Naive thymus-derived CD4-positive, alpha-beta T cell (primary cell): Measurements from ENCODE around the gene DENND6B. TPM values are rescaled to one million over a fixed set of nuclear protein-coding genes. Genes with fewer than 3 reads are reported as not detected.

Experiments
- ATAC-seq: fragments of 150-1000 bp; cut with Tn5 transposase; 2 replicates; pipeline ENCODE4 v1.10.0; 2021; ENCODE audit warnings: mild to moderate bottlenecking, moderate library complexity
- CTCF ChIA-PET: fragments of 350-600 bp; sonication (Branson Sonifier 250); formaldehyde crosslinking; loops from one replicate; lab custom pipeline; 2021; ENCODE audit warnings: antibody characterized with exemption; lab: Charles Lee
- POLR2A ChIA-PET: fragments of 350-600 bp; sonication (Branson Sonifier 250); formaldehyde crosslinking; loops from one replicate; lab custom pipeline; 2021; ENCODE audit warnings: antibody characterized with exemption, inconsistent platforms; lab: Charles Lee
- DNase-seq, 9 donors: peaks; one replicate each; pipeline versions ENCODE4 v3.0.0 to v3.0.0-alpha.2; 2020 to 2022; ENCODE audit warnings: mixed read lengths in 1 of 9
- H3K27ac ChIP-seq: one replicate; pipeline ENCODE4 v1.7.0; 2013; ENCODE audit warnings: mild to moderate bottlenecking, low read depth, low read length, moderate library complexity
- H3K27me3 ChIP-seq, 2 donors: one replicate each; pipeline ENCODE4 v1.7.0; 2013; ENCODE audit warnings: low read length in 2 of 2, mild to moderate bottlenecking in 2 of 2, moderate library complexity in 2 of 2; ENCODE audit not compliant: control insufficient read depth in 2 of 2, insufficient read depth in 2 of 2
- H3K36me3 ChIP-seq, 3 experiments: 1 replicate in 2 of 3; 2 replicates in 1 of 3; pipeline ENCODE4 v1.7.0; 2013; ENCODE audit warnings: low read length in 3 of 3, mild to moderate bottlenecking in 3 of 3, moderate library complexity in 1 of 3; ENCODE audit not compliant: insufficient read depth in 3 of 3, control insufficient read depth in 2 of 3
- H3K4me1 ChIP-seq, 2 donors: one replicate each; pipeline ENCODE4 v1.7.0; 2013; ENCODE audit warnings: low read length in 2 of 2, mild to moderate bottlenecking in 2 of 2, moderate library complexity in 1 of 2; ENCODE audit not compliant: control insufficient read depth in 2 of 2, insufficient read depth in 2 of 2
- H3K4me3 ChIP-seq: 2 replicates; pipeline ENCODE4 v1.7.0; 2013; ENCODE audit warnings: mild to moderate bottlenecking, low read length
- H3K9me3 ChIP-seq, 3 experiments: 1 replicate in 2 of 3; 2 replicates in 1 of 3; pipeline ENCODE4 v1.7.0; 2013; ENCODE audit warnings: low read length in 3 of 3; ENCODE audit not compliant: control insufficient read depth in 2 of 3
- H3K27ac Mint-ChIP-seq, 9 donors: one replicate each; pipeline ENCODE4 v1.8.0; 2020 to 2022; ENCODE audit warnings: mixed read lengths in 9 of 9, mild to moderate bottlenecking in 8 of 9, moderate library complexity in 5 of 9, inconsistent platforms in 2 of 9
- H3K27me3 Mint-ChIP-seq, 5 donors: one replicate each; pipeline ENCODE4 v1.8.0; 2021 to 2022; ENCODE audit warnings: mixed read lengths in 5 of 5, mild to moderate bottlenecking in 1 of 5
- H3K36me3 Mint-ChIP-seq, 5 donors: one replicate each; pipeline ENCODE4 v1.8.0; 2020 to 2022; ENCODE audit warnings: mixed read lengths in 5 of 5, mild to moderate bottlenecking in 3 of 5, inconsistent platforms in 1 of 5
- H3K4me1 Mint-ChIP-seq, 7 donors: one replicate each; pipeline ENCODE4 v1.8.0; 2020 to 2022; ENCODE audit warnings: mixed read lengths in 7 of 7, mild to moderate bottlenecking in 3 of 7, inconsistent platforms in 1 of 7
- H3K4me3 Mint-ChIP-seq, 10 donors: one replicate each; pipeline ENCODE4 v1.8.0; 2020 to 2022; ENCODE audit warnings: mild to moderate bottlenecking in 10 of 10, mixed read lengths in 10 of 10, moderate library complexity in 6 of 10, inconsistent platforms in 2 of 10
- H3K9me3 Mint-ChIP-seq, 11 donors: one replicate each; pipeline ENCODE4 v1.8.0; 2020 to 2022; ENCODE audit warnings: mixed read lengths in 11 of 11, mild to moderate bottlenecking in 4 of 11, inconsistent platforms in 1 of 11, moderate library complexity in 1 of 11
- intact Hi-C, 2 donors: fragments of 100-400 bp; cut with micrococcal nuclease; formaldehyde crosslinking; loops; one replicate each; pipeline ENCODE4 v1.15.1; 2023
- polyA plus RNA-seq, 2 donors: library from polyadenylated mRNA; unstranded; fragments of 300-500 nt; fragmentation: Illumina TruSeq; gene quantifications; one replicate each; pipeline ENCODE4 v1.2.3, GENCODE V29; 2021
- total RNA-seq, 6 experiments: library from RNA in 5 of 6; stranded (reverse) in 5 of 6; gene quantifications; 1 replicate in 5 of 6; 2 replicates in 1 of 6; pipeline ENCODE4 v1.2.3 and lab custom pipeline; 2021 to 2026

DENND6B gene
- total and polyA plus RNA-seq, 7 experiments from 2014 or later, result 0.19 to 4.0 (median 2.2) TPM

DNA sequence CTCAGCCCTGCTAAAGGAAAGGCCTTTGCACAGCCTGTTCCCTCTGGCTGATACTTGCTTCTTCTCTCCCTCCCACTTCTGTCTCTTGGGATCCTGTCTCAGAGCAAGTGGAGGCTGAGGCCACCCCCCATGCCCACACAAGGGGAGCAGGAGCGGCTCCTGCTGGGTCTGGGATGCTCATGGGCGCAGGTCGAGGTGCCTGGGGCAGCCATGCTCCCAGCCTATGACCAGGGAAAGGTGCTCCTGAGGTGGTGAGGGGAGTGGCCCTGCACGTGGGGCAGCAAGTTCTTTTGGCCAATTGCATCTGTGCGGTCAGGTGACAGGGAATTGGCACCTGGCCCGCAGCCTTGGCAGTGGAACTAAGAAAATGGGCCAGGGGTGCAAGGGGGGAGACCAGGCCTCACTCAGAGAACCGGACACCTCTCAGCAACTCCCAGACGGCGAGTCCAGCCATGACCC lies 58.1 kb downstream of the DENND6B start:
- H3K36me3 ChIP-seq, result no peaks in the 10 kb centered on the region
- no peaks in the 10 kb centered on the region for H3K9me3 ChIP-seq
- ChIA-PET CTCF (interaction anchor here (1.1 kb wide), 1 partner anchor 13 kb away, joined by 3 read pairs; no protein-coding TSS in a partner anchor), POLR2A (no interaction called here)
- ATAC-seq (no peak), DNase-seq (no peak)
- peak overlapping the region in 7 of 10 donors; percentile 36 to 82 (median 59) for H3K4me3 Mint-ChIP-seq
- intact Hi-C loops, result no loop called here
- H3K27me3 ChIP-seq, result no peaks in the 10 kb centered on the region
- no peak overlapping the region for H3K27ac ChIP-seq
- H3K9me3 Mint-ChIP-seq, result no peaks in the 10 kb centered on the region
- peaks cover 3 to 18% of the 10 kb centered on the region in 2 donors for H3K4me1 ChIP-seq
- no peak overlapping the region for H3K4me3 ChIP-seq
- peaks cover 0 to 17% (median 10%) of the 10 kb centered on the region in 7 donors for H3K4me1 Mint-ChIP-seq
- H3K36me3 Mint-ChIP-seq, result peaks cover 0 to 5% (median 0%) of the 10 kb centered on the region in 5 donors
- peaks cover 0 to 12% (median 5%) of the 10 kb centered on the region in 5 donors for H3K27me3 Mint-ChIP-seq
- no peak overlapping the region for H3K27ac Mint-ChIP-seq

- no peak overlapping the region for H3K4me3 ChIP-seq
- Mint-ChIP-seq H3K36me3 (peaks cover 0 to 5% (median 0%) of the 10 kb centered on the region in 5 donors), H3K4me1 (peaks cover 0 to 17% (median 9%) of the 10 kb centered on the region in 7 donors), H3K4me3 (peak overlapping the region in 4 of 10 donors; percentile 36 to 82 (median 54)), H3K9me3 (no peaks in the 10 kb centered on the region), H3K27ac (no peak overlapping the region), H3K27me3 (peaks cover 0 to 14% (median 7%) of the 10 kb centered on the region in 5 donors)
- POLR2A ChIA-PET, result interaction anchor here (0.7 to 0.8 kb wide), 2 partner anchors 15 to 353 kb away, joined by 3 read pairs; no protein-coding TSS in a partner anchor
- H3K27ac ChIP-seq, result no peak overlapping the region
- CTCF ChIA-PET, result interaction anchor here (0.6 kb wide), 1 partner anchor 60 kb away, joined by 3 read pairs; no protein-coding TSS in a partner anchor
- no peaks in the 10 kb centered on the region for H3K9me3 ChIP-seq
- DNase-seq (peak in 7 of 9 donors; percentile 18 to 69 (median 39)), ATAC-seq (peak; percentile 59)
- peaks cover 3 to 18% of the 10 kb centered on the region in 2 donors for H3K4me1 ChIP-seq
- intact Hi-C loops, result no loop called here
- H3K27me3 ChIP-seq, result peaks cover 2 to 4% of the 10 kb centered on the region in 2 donors
- no peaks in the 10 kb centered on the region for H3K36me3 ChIP-seq
Measured at GRCh38 chr22:50267591-50268390, 59.0 kb downstream of the DENND6B start.

DNA sequence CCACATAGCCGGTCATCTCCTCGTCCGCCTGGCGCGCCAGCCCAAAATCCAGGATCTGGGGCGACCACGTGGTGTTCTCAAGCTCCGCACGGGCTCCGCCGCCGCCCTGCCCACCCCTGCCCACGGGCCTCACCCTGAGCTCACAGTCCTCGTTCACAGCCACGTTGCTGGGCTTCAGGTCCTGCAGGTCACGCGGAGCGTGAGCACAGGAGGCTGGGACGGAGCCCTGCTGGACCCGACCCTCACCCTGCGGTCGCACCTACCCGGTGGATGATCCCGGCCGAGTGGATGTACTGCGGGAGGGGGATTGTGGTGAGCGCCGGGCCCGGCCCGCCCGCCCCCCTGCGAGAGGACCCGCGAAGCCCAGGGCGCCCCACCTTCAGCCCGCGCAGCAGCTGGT lies 59.8 kb downstream of the DENND6B start:
- ATAC-seq (no peak), DNase-seq (no peak)
- Mint-ChIP-seq H3K4me3 (peak overlapping the region in 1 of 10 donors; percentile 29), H3K27ac (no peak overlapping the region), H3K9me3 (no peaks in the 10 kb centered on the region), H3K27me3 (peaks cover 4 to 17% (median 15%) of the 10 kb centered on the region in 5 donors), H3K36me3 (peaks cover 0 to 5% (median 0%) of the 10 kb centered on the region in 5 donors), H3K4me1 (peaks cover 0 to 22% (median 14%) of the 10 kb centered on the region in 7 donors)
- no peaks in the 10 kb centered on the region for H3K36me3 ChIP-seq
- H3K4me1 ChIP-seq, result peaks cover 3 to 18% of the 10 kb centered on the region in 2 donors
- peaks cover 4% of the 10 kb centered on the region in 2 donors for H3K27me3 ChIP-seq
- H3K9me3 ChIP-seq, result no peaks in the 10 kb centered on the region
- intact Hi-C loops, result no loop called here
- CTCF ChIA-PET, result interaction anchor here (0.6 kb wide), 1 partner anchor 59 kb away, joined by 3 read pairs; no protein-coding TSS in a partner anchor
- H3K4me3 ChIP-seq, result no peak overlapping the region
- no peak overlapping the region for H3K27ac ChIP-seq
- POLR2A ChIA-PET, result interaction anchor here (0.7 kb wide), 1 partner anchor 14 kb away, joined by 3 read pairs; no protein-coding TSS in a partner anchor

DNA sequence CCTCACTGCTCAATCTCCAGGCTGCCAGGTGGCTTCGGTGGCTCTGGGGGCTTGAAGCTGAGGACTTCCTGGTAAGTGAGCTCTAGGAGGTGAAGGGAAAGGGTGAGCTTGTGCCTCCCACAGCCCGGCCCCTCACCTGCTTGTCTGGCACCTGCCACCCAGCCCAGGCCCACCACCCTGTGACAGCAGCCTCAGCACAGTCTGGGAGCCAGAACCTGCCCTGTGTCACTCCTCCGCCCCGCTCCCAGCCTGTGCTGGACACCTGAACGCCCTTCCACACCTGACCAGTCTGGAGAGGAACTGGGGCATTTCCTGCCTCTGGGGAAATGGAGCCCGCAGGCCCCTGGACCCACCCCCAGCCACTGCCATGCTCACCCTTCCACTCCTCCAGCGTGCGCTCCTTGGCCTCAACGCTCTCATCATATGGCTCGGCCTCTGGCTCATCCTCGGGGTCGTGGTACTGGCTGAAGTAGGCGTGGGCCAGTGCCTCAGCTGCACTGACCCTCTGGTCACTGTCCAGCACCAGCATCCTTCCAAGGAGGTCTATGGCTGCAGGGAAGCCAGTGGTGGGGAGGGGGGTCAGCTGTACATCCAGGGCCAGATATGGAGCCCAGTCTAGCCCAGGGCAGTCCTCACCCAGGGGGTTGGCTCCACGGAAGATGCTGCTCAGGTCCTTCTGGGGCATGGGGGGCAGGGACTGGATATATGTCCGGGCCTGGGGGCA lies 61.7 kb downstream of the DENND6B start:
- peaks cover 0 to 11% of the 10 kb centered on the region in 2 donors for H3K4me1 ChIP-seq
- ChIA-PET POLR2A (no interaction called here), CTCF (no interaction called here)
- Mint-ChIP-seq H3K27me3 (peaks cover 4 to 16% (median 14%) of the 10 kb centered on the region in 5 donors), H3K4me3 (no peak overlapping the region), H3K9me3 (no peaks in the 10 kb centered on the region), H3K4me1 (peaks cover 0 to 20% (median 14%) of the 10 kb centered on the region in 7 donors), H3K36me3 (peaks cover 0 to 5% (median 0%) of the 10 kb centered on the region in 5 donors), H3K27ac (no peak overlapping the region)
- peaks cover 4% of the 10 kb centered on the region in 2 donors for H3K27me3 ChIP-seq
- intact Hi-C loops, result no loop called here
- H3K4me3 ChIP-seq, result no peak overlapping the region
- H3K9me3 ChIP-seq, result no peaks in the 10 kb centered on the region
- no peak overlapping the region for H3K27ac ChIP-seq
- DNase-seq (no peak), ATAC-seq (no peak)
- H3K36me3 ChIP-seq, result no peaks in the 10 kb centered on the region

DNA sequence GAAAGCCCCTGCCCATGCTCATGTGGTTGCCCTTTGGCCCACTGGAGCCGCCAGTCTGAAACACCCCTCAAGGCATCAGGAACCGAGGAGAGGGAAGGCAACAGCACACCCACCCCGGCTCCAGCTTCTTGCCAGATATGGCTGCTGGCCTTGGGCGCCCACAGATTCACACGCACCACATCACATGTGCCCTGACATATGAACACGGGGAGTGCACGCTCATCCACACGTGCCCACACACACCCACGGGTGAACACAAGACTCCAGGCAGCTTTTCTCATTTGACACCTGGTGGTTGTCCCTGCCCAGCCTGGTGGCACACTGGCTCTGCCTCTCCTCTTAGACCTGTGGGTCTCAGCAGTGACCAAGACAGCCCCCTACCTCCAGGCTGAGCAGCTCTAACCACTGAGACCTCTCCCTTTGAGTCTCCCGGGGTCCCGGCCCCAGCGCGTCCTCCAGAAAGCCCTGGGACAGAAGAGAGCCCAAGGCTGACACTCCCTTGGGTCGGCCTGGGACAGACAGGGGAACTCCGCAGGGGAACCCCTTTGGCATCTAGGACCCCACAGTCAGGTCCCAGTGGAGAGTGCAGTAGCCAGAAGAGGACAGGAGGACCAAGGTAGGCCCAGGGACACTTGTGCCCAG lies 62.6 kb downstream of the DENND6B start:
- CTCF ChIA-PET, result no interaction called here
- POLR2A ChIA-PET, result no interaction called here
- peaks cover 4% of the 10 kb centered on the region in 2 donors for H3K27me3 ChIP-seq

More for the DNA sequence above, 62.6 kb downstream of the DENND6B start:
- no peak for DNase-seq
- Histone ChIP-seq H3K36me3 (no peaks in the 10 kb centered on the region), H3K4me3 (no peak overlapping the region), H3K4me1 (peaks cover 0 to 6% of the 10 kb centered on the region in 2 donors), H3K27ac (no peak overlapping the region), H3K9me3 (no peaks in the 10 kb centered on the region)
- H3K4me1 Mint-ChIP-seq, result peaks cover 0 to 18% (median 14%) of the 10 kb centered on the region in 7 donors
- peak overlapping the region in 1 of 10 donors; percentile 34 for H3K4me3 Mint-ChIP-seq
- H3K36me3 Mint-ChIP-seq, result peaks cover 0 to 5% (median 0%) of the 10 kb centered on the region in 5 donors
- ATAC-seq, result no peak
- no peak overlapping the region for H3K27ac Mint-ChIP-seq
- intact Hi-C loops, result no loop called here
- H3K27me3 Mint-ChIP-seq, result peaks cover 4 to 19% (median 15%) of the 10 kb centered on the region in 5 donors
- H3K9me3 Mint-ChIP-seq, result no peaks in the 10 kb centered on the region
